Small intestine (tissue), 7 donors: ENCODE results near the gene CD38. TPM values are rescaled to one million over a fixed set of nuclear protein-coding genes. Genes with fewer than 3 reads are reported as not detected.

Experiments used
- DNase-seq, 2 donors: peaks; one replicate each; pipeline versions ENCODE4 v3.0.0 to v3.0.0-alpha.2; 2013
- FAIRE-seq: peaks from 2 replicates; lab custom pipeline; 2012; peaks lifted over from hg19 to GRCh38; lab: Jason Lieb, UNC
- H3K27ac ChIP-seq, 3 donors: one replicate each; pipeline ENCODE4 v1.5.1; 2013; ENCODE audit warnings: low read length in 2 of 3, mild to moderate bottlenecking in 2 of 3, control low read depth in 1 of 3, inconsistent platforms in 1 of 3, low read depth in 1 of 3, moderate library complexity in 1 of 3
- H3K27me3 ChIP-seq, 3 donors: one replicate each; pipeline ENCODE4 v1.6.1; 2013; ENCODE audit warnings: low read length in 3 of 3, inconsistent platforms in 1 of 3; ENCODE audit not compliant: control insufficient read depth in 3 of 3, insufficient read depth in 3 of 3
- H3K36me3 ChIP-seq, 3 donors: one replicate each; pipeline ENCODE4 v1.6.1; 2013; ENCODE audit warnings: low read length in 3 of 3, inconsistent platforms in 1 of 3, low read depth in 1 of 3, mild to moderate bottlenecking in 1 of 3, moderate library complexity in 1 of 3; ENCODE audit not compliant: control insufficient read depth in 3 of 3, insufficient read depth in 2 of 3
- H3K4me1 ChIP-seq, 3 donors: one replicate each; pipeline ENCODE4 v1.6.1; 2013; ENCODE audit warnings: low read length in 2 of 3, inconsistent platforms in 1 of 3, low read depth in 1 of 3, mild to moderate bottlenecking in 1 of 3, moderate library complexity in 1 of 3; ENCODE audit not compliant: control insufficient read depth in 3 of 3, insufficient read depth in 2 of 3
- H3K4me3 ChIP-seq, 3 donors: one replicate each; pipeline ENCODE4 v1.5.1; 2013; ENCODE audit warnings: low read length in 3 of 3, control low read depth in 1 of 3, inconsistent platforms in 1 of 3, low read depth in 1 of 3, mild to moderate bottlenecking in 1 of 3, moderate library complexity in 1 of 3
- H3K9me3 ChIP-seq, 2 donors: one replicate each; pipeline ENCODE4 v1.6.1; 2013; ENCODE audit warnings: low read depth in 1 of 2, low read length in 1 of 2; ENCODE audit not compliant: control insufficient read depth in 2 of 2, insufficient read depth in 1 of 2
- WGBS, 3 donors: extraction: QIAGEN DNeasy Blood & Tissue Kit; methylation state at CpG; one replicate each; pipeline ENCODE4 v1.1.7; 2013; 5-methylcytosine and 5-hydroxymethylcytosine counted together
- polyA plus RNA-seq, 4 donors: library from polyadenylated mRNA; stranded (reverse) in 3 of 4; unstranded in 1 of 4; fragments of 200-250 nt in 3 of 4; fragments of 120-200 nt in 1 of 4; gene quantifications; one replicate each; pipeline versions ENCODE4 v1.2.1 to v1.2.3, GENCODE V29; 2013
- donor health status: healthy with polysubstance abuse.
- donor health status: control.
- donor health status: control.
- donor health status: Bipolar disorder and iron deficiency.
- donor health status: healthy.

Gene CD38
- polyA plus RNA-seq, 4 donors, result under 0.01 to 2.7 (median 2.1) TPM

DNA sequence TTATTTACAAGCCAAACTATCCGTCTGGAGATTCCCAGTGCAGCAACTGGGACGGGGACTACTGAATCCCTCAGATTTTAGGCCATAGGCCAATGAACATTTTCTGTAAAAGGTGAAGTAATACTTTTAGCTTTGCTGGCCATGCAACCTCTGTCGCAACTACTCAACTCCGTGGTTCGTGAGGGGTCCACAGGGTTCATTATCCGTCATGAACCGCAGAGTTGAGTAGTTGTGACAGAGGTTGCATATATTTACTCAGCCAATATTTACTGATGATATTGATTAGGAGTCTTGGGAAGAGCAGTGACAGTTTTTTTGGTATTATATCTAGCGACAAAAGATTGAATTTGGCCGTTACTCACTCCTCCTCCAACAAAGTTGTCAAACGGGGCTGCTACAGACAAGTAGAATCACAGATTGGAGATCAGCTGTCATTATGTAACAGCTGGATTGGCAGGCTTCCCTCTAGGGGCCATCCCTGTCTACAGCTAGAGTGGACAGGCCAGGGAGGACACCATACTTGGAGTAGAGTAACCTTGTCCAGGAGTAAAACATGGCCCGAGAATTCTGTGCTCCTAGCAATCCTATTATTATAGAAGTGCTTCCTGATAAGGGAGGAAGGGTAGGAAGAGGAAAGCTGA is 37.2 kb upstream of the CD38 start:
- Histone ChIP-seq H3K36me3 (peaks cover 0 to 4% (median 0%) of the 10 kb centered on the region in 3 donors), H3K27me3 (no peaks in the 10 kb centered on the region), H3K9me3 (peaks cover 0 to 12% of the 10 kb centered on the region in 2 donors), H3K4me3 (no peak overlapping the region), H3K4me1 (no peaks in the 10 kb centered on the region), H3K27ac (no peak overlapping the region)
- DNase-seq, result no peak
- 79 to 83% (median 80%) methylated on average over 11 of the region's 11 CpGs for WGBS, 3 donors
- FAIRE-seq, result no peak

DNA sequence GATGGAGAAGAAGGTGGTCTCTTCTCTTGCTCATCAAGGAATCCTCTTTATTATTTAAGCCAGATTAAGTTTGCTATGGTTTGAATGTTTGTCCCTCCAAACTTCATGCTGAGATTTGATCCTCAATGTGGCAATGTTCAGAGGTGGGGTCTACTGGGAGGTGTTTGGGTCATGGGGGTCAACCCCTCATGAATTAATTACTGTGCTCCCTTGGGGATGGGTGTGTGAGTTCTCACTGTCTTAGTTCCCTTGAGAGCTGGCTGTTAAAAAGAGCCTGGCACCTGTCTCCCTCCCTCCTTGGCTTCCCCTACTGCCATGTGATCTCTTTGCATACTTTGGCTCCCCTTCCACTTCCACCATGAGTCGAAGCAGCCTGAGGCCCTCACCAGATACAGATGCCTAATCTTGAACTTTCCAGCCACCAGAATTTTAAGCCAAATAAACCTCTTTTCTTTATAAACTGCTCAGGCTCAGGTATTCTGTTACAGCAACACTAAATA is 36.0 kb upstream of the CD38 start:
- 55 to 78% (median 71%) methylated on average over 1 of the region's 1 CpG for WGBS, 3 donors
- FAIRE-seq (no peak), DNase-seq (no peak)
- H3K4me1 ChIP-seq, result no peaks in the 10 kb centered on the region
- peaks cover 0 to 15% of the 10 kb centered on the region in 2 donors for H3K9me3 ChIP-seq
- no peak overlapping the region for H3K4me3 ChIP-seq
- H3K27ac ChIP-seq, result no peak overlapping the region
- H3K27me3 ChIP-seq, result no peaks in the 10 kb centered on the region
- H3K36me3 ChIP-seq, result peaks cover 0 to 4% (median 0%) of the 10 kb centered on the region in 3 donors

DNA sequence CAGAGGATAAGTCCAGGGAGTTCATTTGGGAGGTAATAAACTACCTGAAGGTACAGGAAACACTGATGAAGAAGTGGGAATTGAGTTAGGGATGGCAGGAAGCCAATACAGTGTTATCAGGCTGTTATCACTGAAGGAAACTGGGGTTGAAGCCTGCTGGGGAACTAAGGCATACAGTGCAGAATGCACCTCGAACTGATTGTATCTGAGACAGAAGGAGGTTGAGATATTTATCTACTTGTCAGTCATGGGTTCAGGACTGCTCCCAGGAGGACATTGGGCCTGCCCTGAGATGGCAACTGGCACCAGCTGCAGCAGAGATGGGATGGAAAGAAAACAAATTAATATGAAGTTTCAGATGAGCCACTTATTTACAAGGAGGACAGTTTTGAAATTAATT is 35.5 kb upstream of the CD38 start:
- FAIRE-seq, result no peak
- WGBS, 3 donors, result 6 to 36% (median 10%) methylated on average over 1 of the region's 1 CpG
- H3K9me3 ChIP-seq, result peaks cover 0 to 15% of the 10 kb centered on the region in 2 donors

DNA sequence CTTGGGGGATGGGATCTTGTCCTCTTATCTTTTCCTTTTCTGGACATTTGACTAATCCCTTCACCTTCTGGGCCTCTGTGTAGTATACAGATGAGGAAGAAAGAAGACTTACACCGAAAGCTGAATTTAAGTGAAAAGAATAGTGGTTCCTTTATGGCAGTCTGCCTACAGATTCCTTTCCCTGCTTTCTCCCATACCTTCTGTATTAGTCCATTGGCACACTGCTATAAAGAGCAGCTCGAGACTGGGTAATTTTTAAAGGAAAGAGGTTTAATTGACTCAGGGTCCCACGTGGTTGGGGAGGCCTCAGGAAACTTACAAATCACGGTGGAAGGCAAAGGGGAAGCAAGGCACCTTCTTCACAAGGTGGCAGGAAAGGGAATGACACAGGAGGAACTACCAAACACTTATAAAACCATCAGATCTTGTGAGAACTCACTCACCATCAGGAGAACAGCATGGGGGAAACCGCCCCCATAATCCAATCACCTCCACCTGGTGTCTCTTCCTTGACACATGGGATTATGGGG is 34.0 kb upstream of the CD38 start:
- no peaks in the 10 kb centered on the region for H3K4me1 ChIP-seq
- H3K27me3 ChIP-seq, result no peaks in the 10 kb centered on the region
- no peaks in the 10 kb centered on the region for H3K36me3 ChIP-seq
- no peak overlapping the region for H3K4me3 ChIP-seq
- FAIRE-seq, result no peak
- H3K9me3 ChIP-seq, result peaks cover 0 to 15% of the 10 kb centered on the region in 2 donors
- WGBS, 3 donors, result 49 to 66% (median 55%) methylated on average over 5 of the region's 5 CpGs
- H3K27ac ChIP-seq, result no peak overlapping the region
- no peak for DNase-seq

More for the DNA sequence above, 35.5 kb upstream of the CD38 start:
- H3K27ac ChIP-seq, result no peak overlapping the region
- peak in 1 of 2 donors; percentile 33 for DNase-seq
- no peaks in the 10 kb centered on the region for H3K4me1 ChIP-seq
- peaks cover 0 to 2% (median 0%) of the 10 kb centered on the region in 3 donors for H3K36me3 ChIP-seq
- H3K27me3 ChIP-seq, result no peaks in the 10 kb centered on the region
- H3K4me3 ChIP-seq, result no peak overlapping the region

DNA sequence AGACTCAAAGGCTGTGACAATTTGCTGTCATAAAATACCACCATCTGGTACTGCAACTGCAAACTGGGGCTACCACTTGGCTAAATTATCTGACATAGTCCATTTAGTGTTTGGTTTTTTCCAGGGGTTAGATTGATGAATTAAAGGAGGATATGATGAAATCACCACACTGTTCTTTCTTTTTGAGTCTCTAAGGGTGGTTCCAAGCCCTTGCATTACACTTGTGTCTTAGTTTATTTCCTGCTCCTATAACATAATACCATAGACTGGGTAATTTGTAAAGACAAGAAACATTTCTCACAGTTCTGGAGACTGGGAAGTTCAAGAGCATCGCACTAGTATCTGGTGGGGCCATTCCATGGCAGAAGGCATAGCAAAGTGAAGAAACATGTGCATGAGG is 32.0 kb upstream of the CD38 start:
- Histone ChIP-seq H3K27ac (no peak overlapping the region), H3K4me1 (no peaks in the 10 kb centered on the region), H3K36me3 (no peaks in the 10 kb centered on the region), H3K9me3 (peaks cover 0 to 13% of the 10 kb centered on the region in 2 donors), H3K27me3 (no peaks in the 10 kb centered on the region), H3K4me3 (no peak overlapping the region)
- whole genome bisulfite sequencing, 3 donors, result 93 to 98% (median 93%) methylated on average over 1 of the region's 1 CpG
- no peak for FAIRE-seq
- no peak for DNase-seq

DNA sequence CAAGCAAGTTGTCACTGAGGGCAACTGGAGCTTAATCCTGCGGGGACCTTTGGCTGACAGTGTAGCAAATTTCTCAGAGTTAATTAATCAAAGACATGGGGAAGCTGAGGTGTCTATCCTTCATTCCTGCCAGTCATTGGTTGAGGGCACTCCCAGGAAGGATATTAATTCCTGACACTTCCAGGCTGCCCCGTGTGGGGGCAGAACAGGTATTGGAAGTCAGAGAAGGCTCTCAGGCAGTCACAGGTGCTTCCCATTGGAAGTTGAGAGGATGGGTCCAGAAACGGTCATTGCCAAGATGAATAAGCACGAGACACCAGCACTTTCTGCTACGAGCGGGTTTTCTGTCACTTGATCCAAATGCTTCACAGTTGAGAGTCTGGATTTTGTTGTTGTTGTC is 29.1 kb upstream of the CD38 start:
- Histone ChIP-seq H3K27me3 (no peaks in the 10 kb centered on the region), H3K36me3 (peaks cover 0 to 2% (median 2%) of the 10 kb centered on the region in 3 donors), H3K4me1 (no peaks in the 10 kb centered on the region), H3K9me3 (peaks cover 0 to 3% of the 10 kb centered on the region in 2 donors), H3K4me3 (no peak overlapping the region), H3K27ac (no peak overlapping the region)
- 72 to 82% (median 77%) methylated on average over 6 of the region's 6 CpGs for WGBS, 3 donors
- DNase-seq (no peak), FAIRE-seq (no peak)

DNA sequence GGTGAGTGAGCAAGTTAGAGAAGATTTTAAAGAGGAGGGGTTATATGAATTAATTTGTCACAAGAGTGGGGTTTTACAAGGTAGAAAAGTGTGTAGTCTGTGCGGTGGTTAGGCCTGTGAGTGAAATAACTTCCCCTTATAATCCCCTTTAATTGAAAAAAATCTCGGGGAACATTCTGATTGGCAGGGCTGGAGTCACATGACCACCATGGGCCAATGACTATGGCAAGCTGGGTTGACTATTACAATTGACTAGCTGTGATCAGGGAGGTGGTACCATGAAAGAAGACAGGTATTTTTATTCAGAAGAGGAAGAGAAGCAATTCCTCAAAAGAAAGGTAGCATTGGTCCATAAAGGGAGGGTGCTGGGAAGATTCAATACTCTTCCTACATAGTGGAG is 27.0 kb upstream of the CD38 start:
- WGBS, 3 donors, result 93 to 98% (median 97%) methylated on average over 2 of the region's 2 CpGs
- FAIRE-seq, result no peak
- Histone ChIP-seq H3K27ac (no peak overlapping the region), H3K27me3 (no peaks in the 10 kb centered on the region), H3K36me3 (peaks cover 0 to 2% (median 2%) of the 10 kb centered on the region in 3 donors), H3K4me3 (no peak overlapping the region), H3K9me3 (peaks cover 0 to 3% of the 10 kb centered on the region in 2 donors), H3K4me1 (no peaks in the 10 kb centered on the region)
- no peak for DNase-seq

DNA sequence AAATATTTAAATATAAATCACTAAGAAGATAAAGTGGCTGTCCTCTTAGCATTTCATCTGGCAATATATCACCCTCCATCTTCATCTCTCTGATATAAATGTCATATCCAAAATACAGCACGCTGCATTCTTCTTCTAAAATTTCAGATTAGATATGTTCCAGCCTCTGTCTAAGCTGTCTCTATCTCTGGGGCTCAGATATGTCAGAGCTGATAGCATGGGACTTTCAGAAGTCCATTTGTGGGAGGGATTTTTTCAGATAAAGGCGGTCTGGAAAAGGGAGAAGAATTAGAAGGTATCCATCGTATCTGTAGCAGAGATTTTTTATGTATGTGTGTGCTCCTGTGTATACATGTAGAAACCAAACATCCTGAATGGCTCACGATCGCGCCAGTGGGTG is 25.0 kb upstream of the CD38 start:
- H3K4me3 ChIP-seq, result no peak overlapping the region
- DNase-seq, result no peak
- FAIRE-seq, result no peak
- H3K4me1 ChIP-seq, result no peaks in the 10 kb centered on the region
- H3K9me3 ChIP-seq, result no peaks in the 10 kb centered on the region
- no peak overlapping the region for H3K27ac ChIP-seq
- no peaks in the 10 kb centered on the region for H3K27me3 ChIP-seq
- 85 to 95% (median 93%) methylated on average over 6 of the region's 6 CpGs for WGBS, 3 donors
- H3K36me3 ChIP-seq, result peaks cover 0 to 2% (median 2%) of the 10 kb centered on the region in 3 donors
